Stimulated activated CD8-positive, alpha-beta memory T cell treated with anti-CD3 and anti-CD28 coated beads, Interleukin-15, amount 100 ng/mL, for 24 hours (primary cell): ENCODE measurements around the gene CASP8AP2.
"Not testable (repeated sequence)": the region's sequence is repeated elsewhere in the genome, so short reads cannot be mapped to it uniquely, and the experiment has no call there.

ENCODE experiments used
- DNase-seq: peaks from one replicate; pipeline ENCODE4 v3.0.0-alpha.2; 2020; ENCODE audit warnings: low read depth

CASP8AP2 gene

DNA sequence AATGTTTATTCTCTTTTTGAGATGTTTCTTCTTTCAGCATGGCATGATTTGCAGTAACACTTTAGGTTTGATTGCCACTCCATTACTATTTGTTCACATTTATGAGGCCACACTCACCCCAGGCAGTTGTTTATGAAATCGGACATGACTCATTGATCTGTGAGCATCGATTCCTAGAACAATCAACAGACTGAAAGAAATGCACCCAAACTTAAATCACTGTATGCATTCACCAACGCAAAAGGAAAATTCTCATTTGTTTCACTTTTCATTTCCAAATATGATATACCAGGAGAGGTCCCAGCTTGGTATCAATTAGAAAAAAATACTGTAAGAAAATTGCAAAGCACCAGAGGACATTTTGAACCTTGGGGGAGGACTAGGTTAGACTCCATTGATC lies 59.2 kb downstream of the CASP8AP2 start:
- no peak for DNase-seq

DNA sequence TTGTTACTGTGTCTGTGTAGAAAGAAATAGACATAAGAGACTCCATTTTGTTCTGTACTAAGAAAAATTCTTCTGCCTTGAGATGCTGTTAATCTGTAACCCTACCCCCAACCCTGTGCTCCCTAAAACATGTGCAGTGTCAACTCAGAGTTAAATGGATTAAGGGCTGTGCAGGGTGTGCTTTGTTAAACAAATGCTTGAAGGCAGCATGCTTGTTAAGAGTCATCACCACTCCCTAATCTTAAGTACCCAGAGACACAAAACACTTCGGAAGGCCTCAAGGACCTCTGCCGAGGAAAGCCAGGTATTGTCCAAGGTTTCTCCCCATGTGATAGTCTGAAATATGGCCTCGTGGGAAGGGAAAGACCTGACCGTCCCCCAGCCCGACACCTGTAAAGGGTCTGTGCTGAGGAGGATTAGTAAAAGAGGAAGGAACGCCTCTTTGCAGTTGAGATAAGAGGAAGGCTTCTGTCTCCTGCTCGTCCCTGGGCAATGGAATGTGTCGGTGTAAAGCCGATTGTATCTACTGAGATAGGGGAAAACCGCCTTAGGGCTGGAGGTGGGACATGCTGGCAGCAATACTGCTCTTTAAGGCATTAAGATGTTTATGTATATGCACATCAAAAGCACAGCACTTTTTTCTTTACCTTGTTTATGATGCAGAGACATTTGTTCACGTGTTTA lies 61.3 kb downstream of the CASP8AP2 start:
- DNase-seq: not testable (repeated sequence)

DNA sequence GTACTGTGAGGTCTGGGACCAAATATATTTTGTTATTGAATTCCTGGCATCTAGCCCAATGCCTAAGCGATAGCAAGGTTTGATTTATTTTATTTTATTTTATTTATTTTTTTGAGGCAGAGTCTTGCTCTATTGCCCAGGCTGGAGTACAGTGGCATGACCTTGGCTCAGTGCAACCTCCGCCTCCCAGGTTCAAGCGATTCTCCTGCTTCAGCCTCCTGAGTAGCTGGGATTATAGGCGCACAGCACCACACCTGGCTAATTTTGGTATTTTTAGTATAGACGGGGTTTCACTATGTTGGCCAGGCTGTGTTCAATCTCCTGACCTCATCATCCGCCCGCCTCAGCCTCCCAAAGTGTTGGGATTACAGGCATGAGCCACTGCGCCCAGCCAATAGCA lies 62.9 kb downstream of the CASP8AP2 start:
- not testable (repeated sequence) for DNase-seq

DNA sequence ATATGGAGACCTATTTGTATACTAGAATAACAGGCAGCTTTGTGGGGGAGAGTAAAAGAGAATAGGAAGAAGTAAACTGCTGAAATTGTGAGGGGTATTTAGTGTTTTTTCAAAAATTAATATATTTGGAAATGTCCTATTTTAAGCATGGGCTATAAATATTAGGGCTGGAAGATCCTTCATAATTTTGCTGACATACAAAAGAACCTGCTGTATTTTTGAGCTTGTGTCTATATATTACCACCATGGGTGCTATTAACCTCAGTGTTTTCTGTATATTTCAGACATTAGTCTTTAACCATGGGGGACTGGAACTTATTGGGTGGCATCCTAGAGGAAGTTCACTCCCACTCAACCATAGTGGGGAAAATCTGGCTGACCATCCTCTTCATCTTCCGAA lies 64.5 kb downstream of the CASP8AP2 start, which contains the start of gene GJA10:
GJA10 (plus strand) TSS at position 301 of the 400 bp plus-strand sequence; CDS start at position 301, 0 bp downstream.
- DNase-seq: no peak

DNA sequence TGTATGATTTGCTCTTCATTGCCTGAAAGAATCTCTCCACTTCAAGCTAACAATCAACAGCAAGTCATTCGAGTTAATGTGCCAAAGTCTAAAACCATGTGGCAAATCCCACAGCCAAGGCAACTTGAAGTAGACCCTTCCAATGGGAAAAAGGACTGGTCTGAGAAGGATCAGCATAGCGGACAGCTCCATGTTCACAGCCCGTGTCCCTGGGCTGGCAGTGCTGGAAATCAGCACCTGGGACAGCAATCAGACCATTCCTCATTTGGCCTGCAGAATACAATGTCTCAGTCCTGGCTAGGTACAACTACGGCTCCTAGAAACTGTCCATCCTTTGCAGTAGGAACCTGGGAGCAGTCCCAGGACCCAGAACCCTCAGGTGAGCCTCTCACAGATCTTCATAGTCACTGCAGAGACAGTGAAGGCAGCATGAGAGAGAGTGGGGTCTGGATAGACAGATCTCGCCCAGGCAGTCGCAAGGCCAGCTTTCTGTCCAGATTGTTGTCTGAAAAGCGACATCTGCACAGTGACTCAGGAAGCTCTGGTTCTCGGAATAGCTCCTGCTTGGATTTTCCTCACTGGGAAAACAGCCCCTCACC lies 65.7 kb downstream of the CASP8AP2 start:
- DNase-seq: no peak

DNA sequence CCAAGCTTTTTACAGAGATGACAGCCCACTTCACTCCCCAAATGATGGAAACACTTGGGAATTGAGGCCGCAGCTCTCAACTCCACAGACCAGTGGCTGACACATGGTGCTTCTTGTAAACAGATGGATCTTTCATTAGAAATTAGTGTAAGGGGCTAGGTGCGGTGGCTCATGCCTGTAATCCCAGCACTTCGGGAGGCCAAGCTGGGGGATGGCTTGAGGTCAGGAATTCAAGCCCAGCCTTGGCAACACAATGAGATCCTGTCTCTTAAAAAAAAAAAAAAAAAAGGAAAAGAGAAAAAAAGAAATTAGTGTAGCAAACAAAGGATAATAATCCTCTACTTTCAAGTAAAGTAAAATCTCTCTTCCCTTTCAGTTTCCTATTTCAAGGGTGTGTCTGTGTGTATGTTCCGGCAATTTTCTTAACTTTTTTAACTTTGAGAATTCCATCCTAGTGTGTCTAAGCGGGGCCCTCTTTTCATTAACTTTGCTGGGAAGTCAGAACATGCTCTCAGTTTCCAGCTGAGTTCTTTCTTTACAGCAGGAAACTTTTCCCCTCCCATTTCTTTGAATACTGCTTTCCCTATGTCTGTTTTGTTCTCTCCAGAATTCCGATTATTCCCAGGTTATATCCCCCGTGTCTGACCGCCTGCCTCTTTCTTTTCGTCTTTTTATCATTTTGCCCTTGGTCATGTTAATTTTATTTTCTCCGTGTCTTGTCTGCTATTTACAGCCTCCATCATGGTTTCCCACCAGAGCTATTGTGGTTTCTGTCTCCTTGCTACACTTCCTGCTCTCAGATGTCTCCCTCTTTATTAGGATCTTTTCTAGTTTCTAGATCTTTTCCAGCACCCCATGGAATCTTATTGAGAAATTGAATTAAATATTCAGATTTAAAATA lies 80.6 kb downstream of the CASP8AP2 start:
- DNase-seq: not testable (repeated sequence)

DNA sequence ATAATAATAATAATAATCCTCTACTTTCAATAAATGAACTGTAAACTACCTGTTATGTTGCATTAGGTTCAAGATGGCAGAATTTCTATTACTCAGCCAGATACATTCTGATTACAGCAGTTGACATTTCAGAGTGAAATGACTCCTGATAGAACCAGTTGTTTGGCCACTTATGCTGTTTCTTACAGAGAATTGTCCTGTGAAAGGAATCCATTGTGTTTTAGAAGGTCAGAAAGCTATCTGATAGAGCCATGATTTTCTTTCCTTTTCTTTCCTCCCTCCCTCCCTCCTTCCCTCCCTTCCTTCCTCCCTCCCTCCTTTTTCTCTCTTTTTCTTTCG lies 81.2 kb downstream of the CASP8AP2 start:
- DNase-seq: no peak

DNA sequence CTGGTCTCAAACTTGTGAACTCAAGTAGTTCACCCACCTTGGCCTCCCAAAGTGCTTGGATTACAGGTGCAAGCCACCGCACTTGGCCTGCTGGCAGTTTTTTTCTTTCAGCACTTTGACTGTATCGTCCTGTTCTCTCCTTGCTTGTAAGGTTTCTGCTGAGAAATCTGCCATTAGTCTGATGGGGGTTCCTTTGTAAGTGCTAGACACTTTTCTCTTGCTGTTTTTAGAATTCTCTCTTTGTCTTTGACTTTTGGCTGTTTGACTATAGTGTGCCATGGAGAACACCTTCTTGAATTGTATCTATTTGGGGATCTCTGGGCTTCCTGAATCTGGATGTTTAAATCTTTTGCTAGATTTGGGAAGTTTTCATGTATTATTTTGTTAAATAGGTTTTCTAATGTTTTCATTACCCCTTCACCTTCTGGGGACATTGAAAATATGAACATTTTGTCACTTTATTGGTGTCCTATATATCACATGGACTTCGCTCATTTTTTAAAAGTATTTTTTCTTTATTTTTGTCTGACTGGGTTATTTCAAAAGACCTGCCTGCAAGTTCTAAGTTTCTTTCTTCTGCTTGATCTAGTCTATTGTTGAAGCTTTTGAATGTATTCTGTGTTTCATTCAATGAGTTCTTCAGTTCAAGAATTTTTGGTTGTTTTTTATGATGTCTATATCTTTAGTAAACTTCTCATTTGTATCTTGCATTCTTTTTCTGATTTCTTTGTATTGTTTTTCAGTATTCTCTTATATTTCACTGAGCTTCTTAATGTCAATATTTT lies 86.6 kb downstream of the CASP8AP2 start:
- DNase-seq: no peak

DNA sequence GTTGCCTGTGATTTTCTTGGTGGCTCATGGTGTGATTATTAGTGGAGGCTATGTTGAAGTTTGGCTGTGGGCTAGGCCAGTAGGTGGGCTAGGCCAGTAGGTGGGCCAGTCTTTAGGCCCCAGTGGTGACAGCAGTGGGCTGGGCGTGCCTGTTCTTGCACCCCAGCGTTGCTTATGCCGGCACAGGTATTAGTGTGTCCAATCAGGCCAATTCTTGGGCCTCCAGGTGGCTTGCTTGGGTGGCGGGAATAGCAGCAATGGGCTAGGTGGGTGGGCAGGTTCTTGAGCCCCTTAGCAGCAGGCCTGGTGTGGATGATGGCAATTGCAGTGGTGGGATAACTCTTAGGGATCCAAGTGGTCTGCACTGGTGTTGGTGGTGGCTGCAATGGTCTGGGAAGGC lies 87.5 kb downstream of the CASP8AP2 start:
- DNase-seq: no peak

DNA sequence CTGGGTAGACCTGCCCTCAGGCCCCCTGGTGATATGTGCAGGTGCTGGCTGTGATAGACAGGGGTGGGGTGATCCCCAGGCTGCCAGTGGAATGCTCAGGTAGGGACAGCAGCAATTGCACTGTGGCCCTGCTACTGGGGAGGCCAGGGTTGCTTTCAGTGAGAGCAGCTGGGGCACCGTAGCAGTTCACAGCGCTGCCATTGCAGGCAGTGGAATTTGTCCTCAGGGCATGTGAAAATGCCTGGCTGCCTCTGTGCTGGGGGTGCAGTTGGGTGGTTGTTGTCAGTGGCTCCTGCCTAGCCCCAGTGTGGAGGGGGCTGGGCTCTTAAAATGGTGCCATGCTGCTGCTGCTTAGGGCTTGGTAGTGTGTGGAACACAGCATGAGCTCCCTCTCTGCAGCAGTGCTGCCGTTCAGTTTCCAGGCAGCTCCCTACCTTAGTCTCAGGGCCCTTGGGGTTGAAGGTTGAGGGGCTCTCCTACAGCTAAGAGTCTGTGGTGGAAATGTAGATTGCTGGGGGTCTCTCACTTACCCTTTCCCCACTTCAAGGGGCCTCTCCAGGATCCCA lies 88.2 kb downstream of the CASP8AP2 start:
- DNase-seq: no peak
